22Rv1 (cell line): ENCODE measurements around the gene IGSF21.

ENCODE experiments used
- H3K27ac ChIP-seq: fragments of 450-650 bp; 2 replicates; pipeline ENCODE4 v1.5.1; 2017
- ZFX ChIP-seq: fragments of 450-650 bp; IDR thresholded peaks from 2 replicates; pipeline ENCODE4 v1.6.1; 2017; ENCODE audit warnings: antibody characterized with exemption, borderline replicate concordance
- TF ChIP-seq, protein P1 (sequence below): fragments of 450-650 bp; IDR thresholded peaks from 2 replicates; pipeline ENCODE4 v1.5.1; 2017; ENCODE audit warnings: mild to moderate bottlenecking

Gene IGSF21

DNA sequence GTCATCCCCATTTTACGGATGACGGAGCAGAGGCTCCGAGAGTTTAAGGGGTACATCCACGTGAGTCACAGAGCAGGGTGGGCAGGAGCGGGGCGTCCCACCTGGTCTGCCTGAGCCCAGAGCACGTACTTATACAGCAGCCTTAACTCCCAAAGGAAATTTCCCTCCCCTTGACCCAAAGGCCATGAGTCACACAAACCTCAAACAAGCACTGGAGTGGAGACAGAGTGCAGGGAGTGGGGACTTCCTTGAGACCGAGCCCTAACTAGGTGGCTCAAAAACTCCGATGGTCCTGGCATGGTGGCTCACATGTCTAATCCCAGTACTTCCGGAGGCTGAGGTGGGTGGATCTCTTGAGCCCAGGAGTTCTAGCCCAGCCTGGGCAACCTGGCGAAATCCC lies 231.6 kb downstream of the IGSF21 start:
- TF ChIP-seq, protein P1, sequence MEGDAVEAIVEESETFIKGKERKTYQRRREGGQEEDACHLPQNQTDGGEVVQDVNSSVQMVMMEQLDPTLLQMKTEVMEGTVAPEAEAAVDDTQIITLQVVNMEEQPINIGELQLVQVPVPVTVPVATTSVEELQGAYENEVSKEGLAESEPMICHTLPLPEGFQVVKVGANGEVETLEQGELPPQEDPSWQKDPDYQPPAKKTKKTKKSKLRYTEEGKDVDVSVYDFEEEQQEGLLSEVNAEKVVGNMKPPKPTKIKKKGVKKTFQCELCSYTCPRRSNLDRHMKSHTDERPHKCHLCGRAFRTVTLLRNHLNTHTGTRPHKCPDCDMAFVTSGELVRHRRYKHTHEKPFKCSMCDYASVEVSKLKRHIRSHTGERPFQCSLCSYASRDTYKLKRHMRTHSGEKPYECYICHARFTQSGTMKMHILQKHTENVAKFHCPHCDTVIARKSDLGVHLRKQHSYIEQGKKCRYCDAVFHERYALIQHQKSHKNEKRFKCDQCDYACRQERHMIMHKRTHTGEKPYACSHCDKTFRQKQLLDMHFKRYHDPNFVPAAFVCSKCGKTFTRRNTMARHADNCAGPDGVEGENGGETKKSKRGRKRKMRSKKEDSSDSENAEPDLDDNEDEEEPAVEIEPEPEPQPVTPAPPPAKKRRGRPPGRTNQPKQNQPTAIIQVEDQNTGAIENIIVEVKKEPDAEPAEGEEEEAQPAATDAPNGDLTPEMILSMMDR = no peak
- no peak for TF ChIP-seq ZFX
- no peak overlapping the region for H3K27ac ChIP-seq

DNA sequence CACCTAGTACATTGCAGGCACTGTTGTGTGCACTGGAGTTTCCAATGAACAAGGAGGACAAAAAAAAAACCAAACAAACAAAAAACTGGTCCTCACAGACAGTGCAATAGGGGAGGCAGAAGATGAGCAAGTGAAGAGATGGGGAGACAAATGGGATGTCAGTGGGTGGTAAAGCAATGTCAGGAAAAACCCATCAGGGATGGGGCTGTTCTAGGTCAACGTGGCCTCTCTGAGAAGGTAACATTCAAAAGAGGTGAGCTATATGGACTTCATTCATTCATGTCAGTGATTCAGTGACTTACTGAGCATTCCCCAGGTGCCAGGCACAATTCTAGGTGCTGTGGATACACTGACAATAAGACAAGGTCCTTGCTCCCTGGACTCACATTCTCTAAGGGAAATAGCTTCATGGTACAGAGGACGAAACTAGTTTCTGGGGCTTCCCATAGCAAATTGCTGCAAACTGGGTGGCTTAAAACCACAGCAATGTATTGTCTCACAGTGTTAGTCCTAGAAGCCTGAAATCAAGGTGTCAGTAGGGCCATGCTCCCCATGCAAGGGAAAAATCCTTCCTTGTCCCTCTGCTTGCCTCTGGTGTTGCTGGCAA lies 232.7 kb downstream of the IGSF21 start:
- TF ChIP-seq ZFX = no peak
- TF ChIP-seq, protein P1 = no peak
- no peak overlapping the region for H3K27ac ChIP-seq

DNA sequence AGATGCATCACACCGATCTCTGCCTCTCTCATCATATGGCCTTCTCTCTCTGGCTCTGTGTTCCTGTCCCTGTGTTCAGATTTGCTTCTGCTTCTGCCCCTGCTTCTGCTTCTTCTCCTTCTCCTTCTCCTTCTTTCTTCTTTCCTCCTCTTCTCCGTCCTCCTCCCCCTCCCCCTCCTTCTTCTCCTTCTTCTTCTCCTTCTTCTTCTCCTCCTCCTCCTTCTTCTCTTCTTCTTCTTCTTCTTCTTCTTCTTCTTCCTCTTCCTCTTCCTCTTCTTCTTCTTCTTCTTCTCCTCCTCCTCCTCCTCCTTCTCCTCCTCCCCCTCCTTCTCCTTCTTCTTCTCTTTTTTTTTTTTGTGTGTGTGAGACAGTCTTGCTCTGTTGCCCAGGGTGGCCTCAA lies 233.2 kb downstream of the IGSF21 start:
- no peak overlapping the region for H3K27ac ChIP-seq
- no peak for TF ChIP-seq ZFX
- TF ChIP-seq, protein P1 = no peak

DNA sequence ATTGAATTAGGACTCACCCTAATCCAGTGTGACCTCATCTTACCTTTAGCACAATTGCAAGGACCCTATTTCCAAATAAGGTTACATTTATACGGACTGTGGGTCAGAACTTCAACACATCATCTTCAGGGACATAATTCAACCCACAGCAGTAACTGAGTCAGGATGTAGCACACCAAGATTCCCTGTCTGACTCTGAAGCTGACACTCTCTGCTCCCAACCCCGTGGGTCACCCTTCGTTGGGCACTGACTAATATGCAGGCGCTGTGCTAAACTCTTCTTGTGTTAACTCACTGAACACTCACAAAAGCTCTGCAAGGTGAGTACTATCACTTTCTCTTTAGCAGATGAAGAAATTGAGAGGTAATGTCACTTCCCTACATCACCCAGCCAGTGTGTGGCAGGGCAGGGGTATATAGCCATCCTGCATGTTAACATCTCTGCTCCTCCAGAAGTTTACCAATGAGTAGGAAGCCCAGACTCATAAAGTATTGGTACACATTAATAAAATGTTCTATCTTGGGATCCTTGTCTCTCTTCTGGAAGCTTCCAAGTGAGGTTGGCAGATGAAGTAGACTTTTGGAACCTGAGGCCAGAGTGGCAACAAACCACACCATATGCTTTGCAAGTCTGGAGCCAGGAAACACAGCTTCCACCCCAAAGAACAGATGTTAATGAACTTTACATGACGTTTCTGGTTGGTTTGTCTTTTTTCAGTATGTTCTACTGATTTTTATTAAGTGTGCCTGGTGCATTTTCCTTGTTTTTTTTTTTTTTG lies 233.9 kb downstream of the IGSF21 start:
- no peak overlapping the region for H3K27ac ChIP-seq
- TF ChIP-seq, protein P1 = no peak
- TF ChIP-seq ZFX = no peak

DNA sequence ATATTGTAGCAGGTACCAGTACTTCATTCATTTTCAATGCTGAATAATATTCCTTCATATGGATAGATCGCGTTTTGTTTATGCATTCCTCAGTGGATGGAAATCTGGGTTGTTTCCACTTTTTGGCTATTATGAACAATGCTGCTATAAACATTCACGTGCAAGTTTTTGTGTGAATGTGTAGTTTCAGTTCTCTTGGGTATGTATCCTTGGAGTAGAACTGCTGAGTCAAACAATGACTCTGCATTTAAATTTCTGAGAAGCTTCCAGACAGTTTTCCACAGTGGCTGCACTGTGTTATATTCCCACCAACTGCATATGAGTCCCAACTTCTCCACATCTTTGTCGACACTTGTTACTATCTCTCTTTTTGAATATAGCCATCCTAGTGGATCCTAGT lies 235.1 kb downstream of the IGSF21 start:
- no peak overlapping the region for H3K27ac ChIP-seq
- TF ChIP-seq ZFX = no peak
- TF ChIP-seq, protein P1 = no peak

DNA sequence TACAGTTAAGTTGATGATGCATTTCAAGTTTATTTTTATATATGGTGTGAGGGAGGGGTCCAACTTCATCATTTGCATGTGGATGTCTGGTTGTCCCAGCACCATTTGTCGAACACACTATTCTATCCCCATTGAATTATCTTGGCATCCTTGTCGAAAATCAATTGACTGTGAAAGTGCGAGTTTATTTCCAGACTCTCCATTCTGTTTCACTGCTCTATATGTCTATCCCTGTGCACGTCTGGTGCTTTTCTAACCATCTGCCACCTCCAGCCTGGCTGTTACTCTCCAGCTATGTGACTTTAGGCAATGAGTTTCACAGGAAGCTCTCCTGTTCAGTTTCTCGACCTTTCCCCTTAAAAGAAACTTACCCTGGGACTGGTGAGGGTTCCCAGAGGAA lies 236.0 kb downstream of the IGSF21 start:
- TF ChIP-seq, protein P1 = no peak
- TF ChIP-seq ZFX = no peak
- no peak overlapping the region for H3K27ac ChIP-seq

DNA sequence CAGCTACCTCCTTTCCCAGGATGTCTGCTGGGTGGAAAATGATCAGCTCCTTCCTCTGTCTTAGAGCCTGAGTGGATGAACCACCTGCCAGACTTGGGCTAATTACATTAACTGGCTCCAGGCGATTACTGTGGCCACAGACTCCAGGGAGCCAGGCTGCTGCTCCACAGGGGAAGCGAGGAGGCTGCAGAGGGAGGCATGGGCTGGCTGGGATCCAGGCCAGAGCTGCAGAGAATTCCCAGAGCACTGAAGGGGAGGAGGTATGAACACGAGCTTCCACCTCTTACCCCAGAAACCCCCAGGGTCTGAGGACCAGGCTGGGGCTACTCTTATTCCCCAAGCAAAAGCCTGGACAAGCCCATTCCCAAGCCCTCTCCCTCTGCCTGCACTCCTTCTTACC lies 237.2 kb downstream of the IGSF21 start:
- TF ChIP-seq, protein P1 = no peak
- TF ChIP-seq ZFX = no peak
- H3K27ac ChIP-seq = no peak overlapping the region
